ENCODE data around the gene RYR2. TPM values are rescaled to one million over a fixed set of nuclear protein-coding genes. Genes with fewer than 3 reads are reported as not detected.

Gene RYR2
- total RNA-seq, 1 donor from 2014 or later = 0.90 TPM

DNA sequence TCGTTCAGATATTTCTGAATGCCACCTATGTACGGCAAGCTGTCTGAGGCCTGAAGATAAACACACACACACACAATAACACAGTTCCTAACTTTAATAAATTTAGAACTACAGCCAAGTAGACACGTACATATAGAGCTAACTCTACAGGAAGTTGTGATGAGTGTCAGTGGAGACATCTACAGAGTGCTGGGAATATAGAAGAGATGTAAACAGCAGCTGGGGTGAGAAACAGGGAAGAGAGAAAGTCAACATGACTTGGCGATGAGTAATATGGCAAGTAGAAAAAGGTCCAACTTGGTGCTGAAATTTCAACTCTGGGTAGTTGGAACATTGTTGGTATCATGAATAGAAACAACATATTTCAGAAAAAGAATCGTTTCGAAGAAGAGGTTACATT is 642.3 kb downstream of the RYR2 start:
- TF ChIP-seq, protein P1, sequence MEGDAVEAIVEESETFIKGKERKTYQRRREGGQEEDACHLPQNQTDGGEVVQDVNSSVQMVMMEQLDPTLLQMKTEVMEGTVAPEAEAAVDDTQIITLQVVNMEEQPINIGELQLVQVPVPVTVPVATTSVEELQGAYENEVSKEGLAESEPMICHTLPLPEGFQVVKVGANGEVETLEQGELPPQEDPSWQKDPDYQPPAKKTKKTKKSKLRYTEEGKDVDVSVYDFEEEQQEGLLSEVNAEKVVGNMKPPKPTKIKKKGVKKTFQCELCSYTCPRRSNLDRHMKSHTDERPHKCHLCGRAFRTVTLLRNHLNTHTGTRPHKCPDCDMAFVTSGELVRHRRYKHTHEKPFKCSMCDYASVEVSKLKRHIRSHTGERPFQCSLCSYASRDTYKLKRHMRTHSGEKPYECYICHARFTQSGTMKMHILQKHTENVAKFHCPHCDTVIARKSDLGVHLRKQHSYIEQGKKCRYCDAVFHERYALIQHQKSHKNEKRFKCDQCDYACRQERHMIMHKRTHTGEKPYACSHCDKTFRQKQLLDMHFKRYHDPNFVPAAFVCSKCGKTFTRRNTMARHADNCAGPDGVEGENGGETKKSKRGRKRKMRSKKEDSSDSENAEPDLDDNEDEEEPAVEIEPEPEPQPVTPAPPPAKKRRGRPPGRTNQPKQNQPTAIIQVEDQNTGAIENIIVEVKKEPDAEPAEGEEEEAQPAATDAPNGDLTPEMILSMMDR (IDR thresholded peaks at IDR 0.05) = no peak
- H3K9me3 ChIP-seq (ENCODE audit: low read depth) = no peaks in the 10 kb centered on the region
- no peak overlapping the region for H3K4me3 Mint-ChIP-seq
- no peaks in the 10 kb centered on the region for H3K27me3 ChIP-seq
- H3K36me3 Mint-ChIP-seq = no peaks in the 10 kb centered on the region
- H3K4me1 ChIP-seq = no peaks in the 10 kb centered on the region
- no peaks in the 10 kb centered on the region for H3K79me2 ChIP-seq (ENCODE audit: low read depth)
- no peak overlapping the region for H2AFZ ChIP-seq (replicated peaks)
- H3K4me2 ChIP-seq = no peak overlapping the region
- no peaks in the 10 kb centered on the region for H3K4me1 Mint-ChIP-seq
- H4K20me1 ChIP-seq (ENCODE audit: low read depth) = no peaks in the 10 kb centered on the region
- no peak overlapping the region for H3K27ac ChIP-seq
- H3K4me3 ChIP-seq = no peak overlapping the region
- H3K36me3 ChIP-seq = no peaks in the 10 kb centered on the region
- no peaks in the 10 kb centered on the region for H3F3A ChIP-seq (ENCODE audit: low read depth)
- DNase-seq (ENCODE audit: low spot score) = no peak
- H3K27ac Mint-ChIP-seq = no peak overlapping the region
- H3K9me3 Mint-ChIP-seq = no peaks in the 10 kb centered on the region
- no peak overlapping the region for H3K9ac ChIP-seq
- no peaks in the 10 kb centered on the region for H3K27me3 Mint-ChIP-seq (ENCODE audit: insufficient read depth, low read depth)

- H3K4me2 ChIP-seq = no peak overlapping the region
- Mint-ChIP-seq H3K27ac (no peak overlapping the region), H3K27me3 (ENCODE audit: insufficient read depth, low read depth) (no peaks in the 10 kb centered on the region), H3K4me1 (no peaks in the 10 kb centered on the region), H3K36me3 (no peaks in the 10 kb centered on the region), H3K4me3 (no peak overlapping the region), H3K9me3 (no peaks in the 10 kb centered on the region)
- no peaks in the 10 kb centered on the region for H3K36me3 ChIP-seq
- H3K79me2 ChIP-seq (ENCODE audit: low read depth) = no peaks in the 10 kb centered on the region
- TF ChIP-seq, protein P1 (IDR thresholded peaks at IDR 0.05) = no peak
- TF ChIP-seq EZH2phosphoT487 (IDR thresholded peaks at IDR 0.05) (no peak), EZH2 (IDR thresholded peaks at IDR 0.05) (no peak)
- H3K27ac ChIP-seq = no peak overlapping the region
- no peaks in the 10 kb centered on the region for H3K27me3 ChIP-seq
- H2AFZ ChIP-seq (replicated peaks) = no peak overlapping the region
- H3F3A ChIP-seq (ENCODE audit: low read depth) = no peaks in the 10 kb centered on the region
- H3K4me1 ChIP-seq = no peaks in the 10 kb centered on the region
- no peak overlapping the region for H3K9ac ChIP-seq
- H4K20me1 ChIP-seq (ENCODE audit: low read depth) = no peaks in the 10 kb centered on the region
- no peaks in the 10 kb centered on the region for H3K9me3 ChIP-seq (ENCODE audit: low read depth)
- H3K4me3 ChIP-seq = no peak overlapping the region
- no peak for DNase-seq (ENCODE audit: low spot score)
Observed at GRCh38 chr1:237685551-237685950, 643.6 kb downstream of the RYR2 start.

DNA sequence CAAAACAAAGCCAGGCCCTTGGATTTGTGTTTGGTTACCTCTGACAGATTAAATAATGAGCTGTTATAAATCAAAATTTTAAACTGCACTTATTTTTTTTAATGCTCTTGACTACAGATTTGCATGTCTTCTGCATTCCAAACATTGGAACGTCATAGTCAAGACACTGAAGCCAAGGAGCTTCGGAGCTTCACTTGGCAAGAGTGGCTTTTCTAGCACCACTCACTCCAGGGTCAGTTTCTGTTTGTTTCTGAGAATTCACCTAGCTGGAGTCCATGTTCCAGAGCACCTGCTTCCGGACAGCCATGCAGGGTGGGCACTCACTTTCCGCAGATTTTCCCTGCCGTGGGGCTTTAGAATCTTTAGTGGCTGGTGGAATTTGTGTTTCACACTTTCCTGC is 645.8 kb downstream of the RYR2 start:
- no peaks in the 10 kb centered on the region for H3F3A ChIP-seq (ENCODE audit: low read depth)
- Mint-ChIP-seq H3K9me3 (no peaks in the 10 kb centered on the region), H3K4me1 (no peaks in the 10 kb centered on the region), H3K4me3 (no peak overlapping the region), H3K27ac (no peak overlapping the region), H3K27me3 (ENCODE audit: insufficient read depth, low read depth) (no peaks in the 10 kb centered on the region), H3K36me3 (no peaks in the 10 kb centered on the region)
- no peaks in the 10 kb centered on the region for H3K4me1 ChIP-seq
- H3K27me3 ChIP-seq = no peaks in the 10 kb centered on the region
- H2AFZ ChIP-seq (replicated peaks) = no peak overlapping the region
- H3K4me2 ChIP-seq = no peak overlapping the region
- TF ChIP-seq, protein P1 (IDR thresholded peaks at IDR 0.05) = no peak
- TF ChIP-seq EZH2phosphoT487 (IDR thresholded peaks at IDR 0.05) (no peak), EZH2 (IDR thresholded peaks at IDR 0.05) (no peak)
- no peak overlapping the region for H3K27ac ChIP-seq
- no peak for DNase-seq (ENCODE audit: low spot score)
- H3K36me3 ChIP-seq = no peaks in the 10 kb centered on the region
- no peak overlapping the region for H3K4me3 ChIP-seq
- no peaks in the 10 kb centered on the region for H4K20me1 ChIP-seq (ENCODE audit: low read depth)
- no peak overlapping the region for H3K9ac ChIP-seq
- no peaks in the 10 kb centered on the region for H3K79me2 ChIP-seq (ENCODE audit: low read depth)
- no peaks in the 10 kb centered on the region for H3K9me3 ChIP-seq (ENCODE audit: low read depth)

GRCh38 chr1:237690656-237691055 is 648.7 kb downstream of the RYR2 start:
- Histone ChIP-seq H3K27me3 (no peaks in the 10 kb centered on the region), H3K4me3 (no peak overlapping the region), H3K9me3 (ENCODE audit: low read depth) (no peaks in the 10 kb centered on the region), H3F3A (ENCODE audit: low read depth) (no peaks in the 10 kb centered on the region), H3K4me2 (no peak overlapping the region), H2AFZ (replicated peaks) (no peak overlapping the region), H3K27ac (no peak overlapping the region), H3K79me2 (ENCODE audit: low read depth) (no peaks in the 10 kb centered on the region), H3K4me1 (no peaks in the 10 kb centered on the region), H4K20me1 (ENCODE audit: low read depth) (no peaks in the 10 kb centered on the region), H3K36me3 (no peaks in the 10 kb centered on the region), H3K9ac (no peak overlapping the region)
- no peak for DNase-seq (ENCODE audit: low spot score)
- H3K27ac Mint-ChIP-seq = no peak overlapping the region
- no peaks in the 10 kb centered on the region for H3K27me3 Mint-ChIP-seq (ENCODE audit: insufficient read depth, low read depth)
- H3K4me1 Mint-ChIP-seq = no peaks in the 10 kb centered on the region
- no peak for TF ChIP-seq EZH2 (IDR thresholded peaks at IDR 0.05)
- no peaks in the 10 kb centered on the region for H3K36me3 Mint-ChIP-seq
- no peak overlapping the region for H3K4me3 Mint-ChIP-seq
- no peaks in the 10 kb centered on the region for H3K9me3 Mint-ChIP-seq
